Measurements from ENCODE around the gene NEDD4.
"Not testable (repeated sequence)": the region's sequence is repeated elsewhere in the genome, so short reads cannot be mapped to it uniquely, and the experiment has no call there.

The NEDD4 gene

GRCh38 chr15:55824857-55825613 is 168.4 kb downstream of the NEDD4 start:
- no peak for DNase-seq (ENCODE audit: low read depth)

- no peak for DNase-seq (ENCODE audit: low read depth)
These were observed 169.6 kb downstream of the NEDD4 start for GRCh38 chr15:55823699-55824340.

- DNase-seq (ENCODE audit: low read depth): no peak
These were observed 170.2 kb downstream of the NEDD4 start for GRCh38 chr15:55823191-55823670.

GRCh38 chr15:55821740-55822139 is 171.7 kb downstream of the NEDD4 start:
- DNase-seq (ENCODE audit: low read depth): not testable (repeated sequence)

GRCh38 chr15:55820043-55820442 is 173.4 kb downstream of the NEDD4 start:
- no peak for DNase-seq (ENCODE audit: low read depth)

- DNase-seq (ENCODE audit: low read depth): no peak
These were observed 173.9 kb downstream of the NEDD4 start for GRCh38 chr15:55819397-55820034.

GRCh38 chr15:55816017-55816416 is 177.4 kb downstream of the NEDD4 start:
- DNase-seq (ENCODE audit: low read depth): no peak

GRCh38 chr15:55802600-55803376 is 190.6 kb downstream of the NEDD4 start:
- no peak for DNase-seq (ENCODE audit: low read depth)

GRCh38 chr15:55800216-55800615 is 193.2 kb downstream of the NEDD4 start:
- no peak for DNase-seq (ENCODE audit: low read depth)

- no peak for DNase-seq (ENCODE audit: low read depth)
These were observed 193.9 kb downstream of the NEDD4 start for GRCh38 chr15:55799291-55800212.

GRCh38 chr15:55796321-55796965 is 197.0 kb downstream of the NEDD4 start:
- DNase-seq (ENCODE audit: low read depth): no peak

- no peak for DNase-seq (ENCODE audit: low read depth)
These were observed 198.4 kb downstream of the NEDD4 start for GRCh38 chr15:55795031-55795430.

- peak; percentile 80 for DNase-seq (ENCODE audit: low read depth)
These were observed 201.6 kb downstream of the NEDD4 start for GRCh38 chr15:55791551-55792400.

- no peak for DNase-seq (ENCODE audit: low read depth)
These were observed 204.2 kb downstream of the NEDD4 start for GRCh38 chr15:55789066-55789660.

GRCh38 chr15:55786341-55786740 is 207.1 kb downstream of the NEDD4 start:
- DNase-seq (ENCODE audit: low read depth): no peak

GRCh38 chr15:55785593-55785992 is 207.8 kb downstream of the NEDD4 start:
- not testable (repeated sequence) for DNase-seq (ENCODE audit: low read depth)

GRCh38 chr15:55784286-55784685 is 209.1 kb downstream of the NEDD4 start:
- DNase-seq (ENCODE audit: low read depth): no peak

GRCh38 chr15:55782901-55783300 is 210.5 kb downstream of the NEDD4 start:
- DNase-seq (ENCODE audit: low read depth): no peak

GRCh38 chr15:55780292-55780691 is 213.1 kb downstream of the NEDD4 start:
- no peak for DNase-seq (ENCODE audit: low read depth)
